Fibroblast of skin of right biceps (primary cell): ENCODE data around the gene CEP250.
"Not testable (repeated sequence)": the region's sequence is repeated elsewhere in the genome, so short reads cannot be mapped to it uniquely, and the experiment has no call there.

Source experiments
- DNase-seq: peaks from one replicate; pipeline ENCODE4 v3.0.0-alpha.2; 2013

CEP250 gene

GRCh38 chr20:35454881-35455609, at the start of gene CEP250:
Gene CEP250 (plus strand): TSS chr20:35455598. CDS start chr20:35462368, 6,770 bp downstream.
- peak; percentile 95 for DNase-seq

GRCh38 chr20:35405775-35406174, 49.6 kb upstream of the CEP250 start:
- DNase-seq = no peak

GRCh38 chr20:35408270-35408669, 47.1 kb upstream of the CEP250 start:
- no peak for DNase-seq

GRCh38 chr20:35409542-35409941, 45.9 kb upstream of the CEP250 start:
- no peak for DNase-seq

DNA sequence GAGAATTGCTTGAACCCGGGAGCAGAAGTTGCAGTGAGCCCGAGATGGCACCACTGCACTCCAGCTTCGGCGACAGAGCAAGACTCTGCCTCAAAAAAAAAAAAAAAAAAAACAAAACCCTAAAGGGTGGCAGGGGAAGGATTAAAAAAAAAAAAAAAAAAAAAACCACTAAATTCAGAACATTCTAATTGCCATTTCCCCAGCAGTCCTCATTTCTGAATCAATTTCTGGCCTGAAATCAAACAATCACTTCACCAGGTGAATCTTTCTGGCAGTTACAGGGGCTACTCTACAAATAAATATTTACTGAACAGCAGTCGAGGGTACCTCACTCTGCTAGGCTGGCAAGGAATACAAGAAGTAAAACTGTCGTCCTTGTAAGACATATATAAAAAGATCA, 44.8 kb upstream of the CEP250 start:
- DNase-seq = no peak

GRCh38 chr20:35421322-35421721, 34.1 kb upstream of the CEP250 start:
- DNase-seq = no peak

DNA sequence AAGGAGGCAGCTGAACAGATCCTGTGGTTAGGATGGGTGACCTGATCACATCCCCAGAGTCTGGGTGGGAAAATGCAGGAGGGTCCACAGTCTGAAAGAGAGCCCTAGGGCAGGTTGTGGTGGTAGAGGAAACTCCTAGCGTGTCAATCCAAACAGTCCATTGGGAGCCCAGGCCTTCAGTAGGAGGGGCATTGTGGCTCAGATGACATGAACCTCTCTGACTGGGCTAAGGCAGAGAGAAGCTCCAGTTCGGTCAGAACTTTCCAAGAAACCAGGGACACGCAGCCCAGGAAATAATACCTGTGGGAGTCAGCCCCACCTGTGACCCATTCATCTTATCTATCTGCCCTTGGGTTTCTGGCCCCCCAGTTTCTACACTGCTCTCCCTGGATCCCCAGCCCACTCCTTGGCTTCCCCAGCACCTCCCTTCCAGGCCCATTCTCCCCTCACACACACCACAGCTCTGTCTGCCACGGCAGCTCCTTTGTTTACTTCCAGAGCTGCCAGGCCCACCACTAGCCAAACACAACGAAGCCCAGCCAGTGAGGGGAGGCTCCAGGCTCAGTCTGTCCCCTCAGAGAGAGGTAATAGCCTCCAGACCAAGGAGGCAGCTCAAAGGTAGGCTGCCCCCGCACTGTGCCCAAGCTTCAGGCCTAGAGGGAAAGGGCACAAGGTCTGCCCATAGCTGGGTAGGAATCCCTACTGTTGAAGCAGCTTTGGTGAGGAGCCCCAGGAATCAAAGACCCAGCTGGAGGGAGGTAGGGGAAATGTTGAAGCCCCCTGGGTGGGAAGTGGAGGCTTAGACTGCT, 23.6 kb upstream of the CEP250 start:
- DNase-seq = no peak

DNA sequence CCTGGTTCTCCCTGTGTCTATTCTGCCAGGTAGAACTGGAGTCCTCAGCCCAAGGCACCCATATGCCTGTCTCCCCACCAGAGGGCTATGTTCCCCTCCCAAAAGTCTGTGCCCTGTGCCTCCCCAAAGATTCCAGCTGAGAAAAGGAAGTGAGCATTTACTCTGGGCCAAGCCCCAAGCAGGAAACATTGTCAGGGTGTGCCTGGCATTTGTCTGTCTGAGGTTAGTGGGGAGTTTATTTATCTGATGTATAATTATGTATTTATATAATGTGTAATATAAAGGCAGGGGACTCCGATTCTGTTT, 23.0 kb upstream of the CEP250 start:
- DNase-seq = no peak

GRCh38 chr20:35433337-35433736, 22.1 kb upstream of the CEP250 start:
- DNase-seq = no peak

GRCh38 chr20:35434085-35435005, 21.1 kb upstream of the CEP250 start:
- no peak for DNase-seq

DNA sequence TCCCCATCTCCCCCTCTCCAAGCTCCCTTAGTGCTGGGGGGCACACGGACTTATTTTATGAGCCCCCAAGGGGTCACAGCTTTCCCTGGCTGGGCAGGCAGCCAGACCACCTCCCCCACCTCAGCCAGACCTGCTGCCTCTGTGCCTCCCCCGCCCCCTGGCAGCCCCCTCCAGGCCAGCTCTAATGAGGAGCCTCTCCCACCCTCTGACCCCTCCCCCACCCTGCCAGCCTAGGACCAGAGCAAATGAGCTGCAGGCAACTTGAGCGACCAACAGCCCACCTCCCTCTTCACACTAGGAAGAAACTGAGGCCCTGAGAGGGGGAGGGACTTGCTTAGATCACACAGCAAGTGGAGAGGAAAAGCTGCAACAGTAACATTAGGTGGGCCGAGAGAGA, 19.2 kb upstream of the CEP250 start:
- DNase-seq = no peak

- DNase-seq = no peak
Measured at GRCh38 chr20:35437599-35437998, 17.8 kb upstream of the CEP250 start.

DNA sequence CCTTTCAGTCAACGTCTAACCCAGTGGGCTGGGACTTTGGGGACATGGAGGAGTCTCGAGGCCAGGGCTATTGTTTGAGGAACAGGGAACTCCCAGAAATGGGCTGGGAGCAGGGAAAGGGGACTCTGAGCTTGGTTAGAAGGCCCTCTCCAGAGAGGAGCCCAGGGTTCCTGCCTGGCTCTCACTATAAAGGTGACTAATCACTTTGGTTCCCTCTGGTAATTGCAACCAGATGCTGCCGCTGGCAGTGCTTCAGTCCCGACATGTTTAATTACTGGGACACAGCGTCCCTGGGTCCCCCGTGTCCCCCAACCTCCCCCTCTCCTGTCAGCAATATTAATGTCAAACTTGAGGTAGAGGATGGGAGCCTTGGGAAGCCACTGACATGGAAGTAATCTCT, 12.4 kb upstream of the CEP250 start:
- DNase-seq = peak; percentile 94

DNA sequence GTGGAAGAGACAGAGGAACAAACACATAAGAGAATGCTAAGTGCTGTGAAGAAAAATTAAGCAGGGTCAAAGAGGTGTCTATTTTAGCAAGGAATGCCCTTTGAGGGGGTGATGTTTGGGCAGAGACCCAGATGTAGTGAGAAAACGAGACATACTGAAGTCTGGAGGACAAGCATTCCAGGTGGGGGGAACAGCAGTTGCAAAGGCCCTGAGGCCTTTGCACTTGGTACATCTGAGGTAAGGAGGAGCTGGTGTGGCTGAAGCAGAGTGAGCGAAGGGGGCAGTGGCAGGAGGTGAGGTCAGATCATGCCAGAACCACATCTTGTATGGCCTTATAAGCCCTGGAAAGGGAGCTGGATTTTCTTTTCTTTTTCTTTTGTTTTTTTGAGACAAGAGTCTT, 11.2 kb upstream of the CEP250 start:
- no peak for DNase-seq

GRCh38 chr20:35446356-35447078, 8.9 kb upstream of the CEP250 start:
- DNase-seq = no peak

GRCh38 chr20:35447082-35447789, 8.2 kb upstream of the CEP250 start:
- peak; percentile 79 for DNase-seq

- no peak for DNase-seq
Measured at GRCh38 chr20:35448788-35449373, 6.5 kb upstream of the CEP250 start.

- not testable (repeated sequence) for DNase-seq
Measured at GRCh38 chr20:35449855-35450254, 5.5 kb upstream of the CEP250 start.

GRCh38 chr20:35451295-35451694, 4.1 kb upstream of the CEP250 start:
- no peak for DNase-seq

DNA sequence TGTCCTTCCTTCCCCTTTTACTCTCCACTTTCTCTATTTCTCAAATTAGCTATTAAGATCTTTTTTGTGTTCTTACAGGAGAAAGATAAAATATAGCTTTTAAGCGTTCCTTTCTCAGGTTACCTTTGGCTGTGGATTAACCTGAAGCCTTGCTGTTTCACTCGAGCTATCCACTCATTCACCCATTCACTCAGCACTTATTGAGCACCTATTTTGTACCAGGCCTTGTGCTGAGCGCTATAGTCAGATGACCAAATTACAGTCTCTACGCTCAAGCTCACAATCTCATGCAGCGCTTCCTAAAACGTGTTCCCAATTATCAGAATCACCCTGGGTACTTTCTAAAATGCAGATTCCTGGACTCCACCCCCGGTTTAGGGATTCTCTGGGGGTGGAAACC, 1.8 kb upstream of the CEP250 start:
- no peak for DNase-seq

DNA sequence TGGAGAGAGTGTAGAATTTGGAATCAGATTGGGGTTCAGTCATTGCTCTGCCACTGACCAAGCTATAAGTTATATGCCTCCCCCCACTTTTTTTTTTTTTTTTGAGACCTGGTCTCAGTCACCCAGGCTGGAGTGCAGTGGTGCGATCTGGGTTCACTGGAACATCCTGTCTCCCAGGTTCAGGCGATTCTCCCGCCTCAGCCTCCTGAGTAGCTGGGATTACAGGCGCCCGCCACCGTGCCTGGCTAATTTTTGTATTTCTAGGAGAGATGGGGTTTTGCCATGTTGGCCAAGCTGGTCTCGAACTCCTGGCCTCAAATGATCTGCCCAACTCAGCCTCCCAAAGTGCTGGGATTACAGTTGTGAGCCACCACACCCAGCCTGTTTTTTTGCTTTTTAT, 1.3 kb downstream of the CEP250 start:
- DNase-seq = not testable (repeated sequence)

- not testable (repeated sequence) for DNase-seq
Measured at GRCh38 chr20:35457539-35457938, 2.1 kb downstream of the CEP250 start.
